Vagina (tissue), 2 donors: ENCODE results near the gene UBE2E2. TPM values are rescaled to one million over a fixed set of nuclear protein-coding genes. Genes with fewer than 3 reads are reported as not detected.

Source experiments
- DNase-seq, 2 donors: peaks; one replicate each; pipeline ENCODE4 v3.0.0-alpha.2; 2017; ENCODE audit errors: extremely low spot score in 2 of 2
- H3K27ac ChIP-seq: fragments of 200-600 bp; sonication (generic); one replicate; pipeline ENCODE4 v1.5.1; 2019
- H3K27me3 ChIP-seq: fragments of 200-600 bp; sonication (generic); one replicate; pipeline ENCODE4 v1.5.1; 2019
- H3K36me3 ChIP-seq, 2 donors: fragments of 200-600 bp; sonication (generic); one replicate each; pipeline ENCODE4 v1.5.1; 2017 to 2019
- H3K4me1 ChIP-seq: fragments of 200-600 bp; sonication (generic); one replicate; pipeline ENCODE4 v1.5.1; 2019
- H3K4me3 ChIP-seq, 2 donors: fragments of 200-600 bp; sonication (generic); 1 replicate in 1 of 2; 2 replicates in 1 of 2; pipeline ENCODE4 v1.5.1; 2016 to 2019
- H3K9me3 ChIP-seq: fragments of 200-600 bp; sonication (generic); one replicate; pipeline ENCODE4 v1.5.1; 2019
- POLR2A ChIP-seq, 2 donors: fragments of 450-650 bp; IDR thresholded peaks; one replicate each; pipeline ENCODE4 v1.6.1; 2017; ENCODE audit warnings: antibody characterized with exemption in 2 of 2, mild to moderate bottlenecking in 2 of 2, moderate library complexity in 2 of 2
- POLR2AphosphoS5 ChIP-seq, 2 donors: sonication (generic); formaldehyde crosslinking; IDR thresholded peaks; one replicate each; pipeline ENCODE4 v1.9.0; 2017; ENCODE audit warnings: antibody characterized with exemption in 2 of 2, mild to moderate bottlenecking in 2 of 2, low read depth in 1 of 2; ENCODE audit not compliant: insufficient read depth in 1 of 2
- intact Hi-C: fragments of 100-400 bp; cut with DNase I; formaldehyde crosslinking; loops from one replicate; pipeline ENCODE4 v1.15.1; 2023
- total RNA-seq: library from RNA; depleted of rRNA; stranded (reverse); fragments of >200 nt; gene quantifications from one replicate; pipeline ENCODE4 v1.2.3, GENCODE V29; 2016
- TF ChIP-seq, protein P1 (sequence below), 3 experiments: fragments of 450-650 bp in 2 of 3; fragments of 200-600 bp in 1 of 3; sonication (generic) in 1 of 3; IDR thresholded peaks; one replicate each; pipeline ENCODE4 v1.5.1; 2017 to 2019; ENCODE audit warnings: antibody characterized with exemption in 3 of 3, mild to moderate bottlenecking in 2 of 3, moderate library complexity in 2 of 3

UBE2E2 gene
- total RNA-seq, 1 donor from 2014 or later, result 31.2 TPM

DNA sequence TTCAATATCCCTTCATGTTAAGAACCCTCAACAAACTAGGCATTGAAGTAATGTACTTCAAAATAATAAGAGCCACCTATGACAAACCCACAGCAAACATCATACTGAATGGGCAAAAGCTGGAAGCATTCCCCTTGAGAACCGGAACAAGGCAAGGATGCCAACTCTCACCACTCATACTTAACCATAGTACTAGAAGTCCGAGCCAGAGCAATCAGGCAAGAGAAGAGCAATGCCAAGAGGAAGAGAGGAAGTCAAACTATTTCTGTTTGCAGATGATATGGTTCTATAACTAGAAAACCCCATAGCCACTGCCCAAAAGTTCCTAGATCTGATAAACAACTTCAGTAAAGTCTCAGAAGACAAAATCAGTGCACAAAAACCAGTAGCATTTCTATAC, 161.9 kb downstream of the UBE2E2 start:
- no peak overlapping the region for H3K4me3 ChIP-seq
- H3K27ac ChIP-seq, result no peak overlapping the region
- no peak for DNase-seq
- H3K27me3 ChIP-seq, result no peaks in the 10 kb centered on the region
- H3K9me3 ChIP-seq, result no peaks in the 10 kb centered on the region
- intact Hi-C loops, result no loop called here
- no peak for TF ChIP-seq POLR2AphosphoS5 (IDR thresholded peaks at IDR 0.05; ENCODE audit: insufficient read depth in 1 of 2, low read depth in 1 of 2)
- TF ChIP-seq, protein P1, sequence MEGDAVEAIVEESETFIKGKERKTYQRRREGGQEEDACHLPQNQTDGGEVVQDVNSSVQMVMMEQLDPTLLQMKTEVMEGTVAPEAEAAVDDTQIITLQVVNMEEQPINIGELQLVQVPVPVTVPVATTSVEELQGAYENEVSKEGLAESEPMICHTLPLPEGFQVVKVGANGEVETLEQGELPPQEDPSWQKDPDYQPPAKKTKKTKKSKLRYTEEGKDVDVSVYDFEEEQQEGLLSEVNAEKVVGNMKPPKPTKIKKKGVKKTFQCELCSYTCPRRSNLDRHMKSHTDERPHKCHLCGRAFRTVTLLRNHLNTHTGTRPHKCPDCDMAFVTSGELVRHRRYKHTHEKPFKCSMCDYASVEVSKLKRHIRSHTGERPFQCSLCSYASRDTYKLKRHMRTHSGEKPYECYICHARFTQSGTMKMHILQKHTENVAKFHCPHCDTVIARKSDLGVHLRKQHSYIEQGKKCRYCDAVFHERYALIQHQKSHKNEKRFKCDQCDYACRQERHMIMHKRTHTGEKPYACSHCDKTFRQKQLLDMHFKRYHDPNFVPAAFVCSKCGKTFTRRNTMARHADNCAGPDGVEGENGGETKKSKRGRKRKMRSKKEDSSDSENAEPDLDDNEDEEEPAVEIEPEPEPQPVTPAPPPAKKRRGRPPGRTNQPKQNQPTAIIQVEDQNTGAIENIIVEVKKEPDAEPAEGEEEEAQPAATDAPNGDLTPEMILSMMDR (IDR thresholded peaks at IDR 0.05), result no peak
- TF ChIP-seq POLR2A (IDR thresholded peaks at IDR 0.05), result no peak
- no peaks in the 10 kb centered on the region for H3K36me3 ChIP-seq
- no peaks in the 10 kb centered on the region for H3K4me1 ChIP-seq

DNA sequence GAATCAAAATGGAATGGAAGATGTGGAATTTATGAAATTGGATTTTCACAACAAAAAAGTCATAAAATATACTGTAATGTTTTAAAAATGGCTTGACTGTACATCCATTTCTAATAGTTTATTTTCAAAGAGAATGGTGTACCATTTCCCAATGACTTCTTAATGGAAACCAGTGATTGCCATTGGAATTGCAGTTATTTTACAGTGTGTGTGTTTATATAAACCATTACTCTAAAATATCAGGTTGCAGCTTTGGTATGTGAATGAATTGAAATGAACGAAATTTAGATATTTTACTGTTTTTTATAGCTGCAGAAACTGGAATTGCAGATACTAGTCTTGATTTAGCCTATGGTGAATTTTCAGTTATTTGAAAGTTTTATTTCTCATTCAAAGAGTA, 165.6 kb downstream of the UBE2E2 start:
- Histone ChIP-seq H3K27ac (no peak overlapping the region), H3K4me3 (no peak overlapping the region), H3K27me3 (no peaks in the 10 kb centered on the region), H3K9me3 (no peaks in the 10 kb centered on the region), H3K36me3 (no peaks in the 10 kb centered on the region), H3K4me1 (no peaks in the 10 kb centered on the region)
- no peak for TF ChIP-seq POLR2A (IDR thresholded peaks at IDR 0.05)
- TF ChIP-seq, protein P1 (IDR thresholded peaks at IDR 0.05), result no peak
- TF ChIP-seq POLR2AphosphoS5 (IDR thresholded peaks at IDR 0.05; ENCODE audit: insufficient read depth in 1 of 2, low read depth in 1 of 2), result no peak
- DNase-seq, result no peak
- intact Hi-C loops, result no loop called here

DNA sequence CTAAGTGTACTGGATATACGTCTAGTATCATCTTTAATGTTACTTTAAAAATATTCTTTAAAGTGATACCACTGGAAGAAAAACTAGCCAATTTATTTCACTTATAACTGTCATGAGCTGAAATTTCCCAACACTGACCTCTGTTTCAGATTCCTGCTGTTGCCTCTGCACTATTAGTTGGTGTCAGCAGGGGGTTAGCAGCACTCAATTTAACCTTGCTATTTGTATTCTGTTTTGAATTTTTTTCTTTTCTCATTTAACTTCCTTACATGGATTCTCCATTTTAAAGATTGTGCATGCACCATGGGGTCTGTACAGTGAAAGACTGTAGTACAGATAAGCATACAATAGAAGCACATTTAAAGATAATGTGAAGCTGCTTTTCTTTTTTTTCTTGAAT, 169.2 kb downstream of the UBE2E2 start:
- no peaks in the 10 kb centered on the region for H3K4me1 ChIP-seq
- no peaks in the 10 kb centered on the region for H3K27me3 ChIP-seq
- DNase-seq, result no peak
- TF ChIP-seq POLR2A (IDR thresholded peaks at IDR 0.05) (no peak), POLR2AphosphoS5 (IDR thresholded peaks at IDR 0.05; ENCODE audit: insufficient read depth in 1 of 2, low read depth in 1 of 2) (no peak)
- TF ChIP-seq, protein P1 (IDR thresholded peaks at IDR 0.05), result no peak
- intact Hi-C loops, result no loop called here
- H3K9me3 ChIP-seq, result no peaks in the 10 kb centered on the region
- H3K27ac ChIP-seq, result no peak overlapping the region
- H3K4me3 ChIP-seq, result no peak overlapping the region
- no peaks in the 10 kb centered on the region for H3K36me3 ChIP-seq

DNA sequence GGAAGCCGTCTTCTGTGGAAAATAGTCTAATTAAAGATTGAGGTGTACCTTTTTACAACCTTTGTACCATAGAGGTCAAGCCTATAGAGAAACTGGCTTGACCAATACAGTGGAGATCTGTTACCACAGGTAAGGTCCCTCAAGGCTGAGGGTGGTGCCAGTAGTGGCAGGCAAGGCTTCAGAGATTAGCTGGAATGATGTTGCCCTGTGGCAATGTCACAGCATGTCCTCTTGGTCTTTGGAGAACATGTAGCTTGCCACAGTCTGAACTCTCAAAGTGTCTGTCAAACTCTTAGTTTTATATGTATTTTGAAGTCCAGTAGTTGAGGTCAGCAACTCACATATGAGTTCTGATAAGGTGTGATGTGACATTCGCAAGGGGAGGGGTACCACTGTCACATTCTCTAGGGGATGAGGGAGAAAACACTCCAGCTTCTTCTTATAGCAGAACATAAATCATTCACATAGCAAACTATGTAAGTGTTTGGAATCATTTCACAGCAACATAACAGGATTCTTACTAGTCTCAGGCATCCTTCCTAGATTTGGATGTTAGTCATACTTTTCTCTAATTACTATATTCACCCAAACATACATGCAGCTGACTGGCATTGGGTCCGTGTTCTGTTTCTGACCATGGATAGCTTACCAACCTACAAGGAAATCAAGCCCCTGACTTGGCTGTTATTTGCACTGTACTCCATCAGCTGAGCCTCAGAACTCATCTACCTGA, 173.6 kb downstream of the UBE2E2 start:
- intact Hi-C loops, result no loop called here
- no peaks in the 10 kb centered on the region for H3K4me1 ChIP-seq
- no peak overlapping the region for H3K27ac ChIP-seq
- no peaks in the 10 kb centered on the region for H3K9me3 ChIP-seq
- no peak overlapping the region for H3K4me3 ChIP-seq
- TF ChIP-seq POLR2A (IDR thresholded peaks at IDR 0.05) (no peak), POLR2AphosphoS5 (IDR thresholded peaks at IDR 0.05; ENCODE audit: insufficient read depth in 1 of 2, low read depth in 1 of 2) (no peak)
- TF ChIP-seq, protein P1 (IDR thresholded peaks at IDR 0.05), result no peak
- H3K27me3 ChIP-seq, result no peaks in the 10 kb centered on the region
- no peak for DNase-seq
- H3K36me3 ChIP-seq, result no peaks in the 10 kb centered on the region

DNA sequence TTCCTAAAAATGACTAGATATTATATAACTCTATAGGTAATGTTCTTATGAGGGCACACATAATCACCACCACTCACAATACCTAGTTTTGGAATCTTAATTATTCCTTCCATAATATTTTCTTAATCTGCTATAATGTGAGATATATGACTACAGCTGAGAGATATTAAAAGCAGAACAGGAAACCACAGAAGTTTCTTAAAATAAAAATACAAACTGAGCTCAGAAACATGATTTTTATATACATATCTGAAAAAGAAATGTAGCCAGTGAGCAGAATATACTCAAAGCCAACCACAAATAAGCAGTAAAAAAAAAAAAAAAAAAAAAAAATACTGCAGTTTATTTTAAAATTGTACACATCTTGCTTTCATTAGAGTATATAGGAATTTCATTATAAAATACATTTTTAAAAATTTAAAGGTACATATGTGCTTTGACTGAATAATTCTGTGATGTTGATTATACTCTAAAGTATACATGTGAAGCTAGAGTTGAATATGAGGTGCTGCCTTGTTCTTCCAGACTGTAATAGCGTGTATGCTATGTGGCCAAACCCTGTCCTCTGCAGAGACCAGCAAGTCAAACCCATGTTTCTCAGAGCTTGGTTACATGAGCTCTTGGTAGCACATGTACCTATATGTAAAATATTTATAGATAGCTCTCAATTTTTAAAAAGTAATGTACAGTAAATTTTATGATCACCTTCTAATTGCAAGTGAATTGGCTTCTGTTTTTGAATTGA, 175.0 kb downstream of the UBE2E2 start:
- intact Hi-C loops, result no loop called here
- TF ChIP-seq POLR2A (IDR thresholded peaks at IDR 0.05), result no peak
- TF ChIP-seq, protein P1 (IDR thresholded peaks at IDR 0.05), result no peak
- TF ChIP-seq POLR2AphosphoS5 (IDR thresholded peaks at IDR 0.05; ENCODE audit: insufficient read depth in 1 of 2, low read depth in 1 of 2), result no peak
- no peak for DNase-seq
- no peak overlapping the region for H3K4me3 ChIP-seq
- H3K27ac ChIP-seq, result no peak overlapping the region
- H3K27me3 ChIP-seq, result no peaks in the 10 kb centered on the region
- no peaks in the 10 kb centered on the region for H3K4me1 ChIP-seq
- H3K36me3 ChIP-seq, result no peaks in the 10 kb centered on the region
- no peaks in the 10 kb centered on the region for H3K9me3 ChIP-seq
